Osteocyte (in vitro differentiated cells): ENCODE results near the gene KIF4A. TPM values are rescaled to one million over a fixed set of nuclear protein-coding genes. Genes with fewer than 3 reads are reported as not detected.

Source experiments
- DNase-seq: peaks from one replicate; pipeline ENCODE4 v3.0.0; 2021; ENCODE audit warnings: mixed read lengths; ENCODE audit not compliant: unreplicated experiment; ENCODE audit errors: extremely low spot score
- H3K27ac Mint-ChIP-seq: one replicate; pipeline ENCODE4 v1.8.0; 2021; ENCODE audit warnings: mild to moderate bottlenecking, mixed read lengths; ENCODE audit not compliant: unreplicated experiment
- H3K27me3 Mint-ChIP-seq: one replicate; pipeline ENCODE4 v1.8.0; 2021; ENCODE audit warnings: mixed read lengths; ENCODE audit not compliant: unreplicated experiment
- H3K36me3 Mint-ChIP-seq: one replicate; pipeline ENCODE4 v1.8.0; 2021; ENCODE audit warnings: mixed read lengths; ENCODE audit not compliant: unreplicated experiment
- H3K4me1 Mint-ChIP-seq: one replicate; pipeline ENCODE4 v1.8.0; 2021; ENCODE audit warnings: mixed read lengths; ENCODE audit not compliant: unreplicated experiment
- H3K4me3 Mint-ChIP-seq: one replicate; pipeline ENCODE4 v1.8.0; 2021; ENCODE audit warnings: mild to moderate bottlenecking, moderate library complexity, mixed read lengths; ENCODE audit not compliant: unreplicated experiment
- H3K9me3 Mint-ChIP-seq: one replicate; pipeline ENCODE4 v1.8.0; 2021; ENCODE audit warnings: mixed read lengths; ENCODE audit not compliant: unreplicated experiment
- CTCF ChIP-seq: fragments of 200-600 bp; sonication (generic); IDR thresholded peaks from 2 replicates; pipeline ENCODE4 v1.5.0; 2021; ENCODE audit warnings: antibody characterized with exemption, mild to moderate bottlenecking, moderate library complexity
- total RNA-seq: library from RNA; stranded (reverse); gene quantifications from 2 replicates; pipeline ENCODE4 v1.2.1, GENCODE V29; 2021

The KIF4A gene
- total RNA-seq, 1 donor from 2014 or later, result 6.1 TPM

- H3K4me3 Mint-ChIP-seq, result no peak overlapping the region
- peaks cover 22% of the 10 kb centered on the region for H3K27me3 Mint-ChIP-seq
- H3K36me3 Mint-ChIP-seq, result no peaks in the 10 kb centered on the region
- DNase-seq, result no peak
- H3K27ac Mint-ChIP-seq, result no peak overlapping the region
- H3K9me3 Mint-ChIP-seq, result peaks cover 18% of the 10 kb centered on the region
- no peak for TF ChIP-seq CTCF
- peaks cover 8% of the 10 kb centered on the region for H3K4me1 Mint-ChIP-seq
These were observed 148.2 kb downstream of the KIF4A start for GRCh38 chrX:70437921-70438665.

GRCh38 chrX:70439016-70439415, 149.1 kb downstream of the KIF4A start:
- peaks cover 15% of the 10 kb centered on the region for H3K9me3 Mint-ChIP-seq
- no peak overlapping the region for H3K27ac Mint-ChIP-seq
- DNase-seq, result no peak
- no peak overlapping the region for H3K4me3 Mint-ChIP-seq
- H3K4me1 Mint-ChIP-seq, result peaks cover 3% of the 10 kb centered on the region
- peaks cover 22% of the 10 kb centered on the region for H3K27me3 Mint-ChIP-seq
- H3K36me3 Mint-ChIP-seq, result no peaks in the 10 kb centered on the region
- TF ChIP-seq CTCF, result no peak

- DNase-seq, result no peak
- Mint-ChIP-seq H3K27me3 (peaks cover 28% of the 10 kb centered on the region), H3K27ac (no peak overlapping the region), H3K36me3 (no peaks in the 10 kb centered on the region), H3K4me3 (no peak overlapping the region), H3K4me1 (peaks cover 4% of the 10 kb centered on the region), H3K9me3 (peaks cover 11% of the 10 kb centered on the region)
- no peak for TF ChIP-seq CTCF
These were observed 152.3 kb downstream of the KIF4A start for GRCh38 chrX:70442224-70442623.

GRCh38 chrX:70444326-70444945, 154.5 kb downstream of the KIF4A start, which contains the start of gene DLG3:
Gene DLG3 (plus strand): TSS chrX:70444835. CDS start chrX:70445202, 367 bp downstream.
- H3K36me3 Mint-ChIP-seq, result no peaks in the 10 kb centered on the region
- peaks cover 4% of the 10 kb centered on the region for H3K4me1 Mint-ChIP-seq
- TF ChIP-seq CTCF, result no peak
- no peaks in the 10 kb centered on the region for H3K9me3 Mint-ChIP-seq
- H3K27me3 Mint-ChIP-seq, result peaks cover 25% of the 10 kb centered on the region
- H3K4me3 Mint-ChIP-seq, result peak within 1 kb of the TSS; percentile 18
- H3K27ac Mint-ChIP-seq, result no peak within 1 kb of the TSS
- no peak for DNase-seq

- DNase-seq, result no peak
- peaks cover 25% of the 10 kb centered on the region for H3K27me3 Mint-ChIP-seq
These were observed 155.2 kb downstream of the KIF4A start for GRCh38 chrX:70444946-70445656.

More at GRCh38 chrX:70444946-70445656, 155.2 kb downstream of the KIF4A start:
- Mint-ChIP-seq H3K4me3 (no peak overlapping the region), H3K4me1 (peaks cover 4% of the 10 kb centered on the region), H3K36me3 (no peaks in the 10 kb centered on the region), H3K9me3 (no peaks in the 10 kb centered on the region), H3K27ac (no peak overlapping the region)
- no peak for TF ChIP-seq CTCF
